ENCODE measurements around the gene FBXO31. TPM values are rescaled to one million over a fixed set of nuclear protein-coding genes. Genes with fewer than 3 reads are reported as not detected.
"Not testable (repeated sequence)": the region's sequence is repeated elsewhere in the genome, so short reads cannot be mapped to it uniquely, and the experiment has no call there.

FBXO31 gene
- total and polyA plus RNA-seq, 9 of the 15 experiments (the other 6 are each of a cell fraction or from before 2014, with no cell fraction given): 0.18 to 33.3 (median 10.9) TPM

DNA sequence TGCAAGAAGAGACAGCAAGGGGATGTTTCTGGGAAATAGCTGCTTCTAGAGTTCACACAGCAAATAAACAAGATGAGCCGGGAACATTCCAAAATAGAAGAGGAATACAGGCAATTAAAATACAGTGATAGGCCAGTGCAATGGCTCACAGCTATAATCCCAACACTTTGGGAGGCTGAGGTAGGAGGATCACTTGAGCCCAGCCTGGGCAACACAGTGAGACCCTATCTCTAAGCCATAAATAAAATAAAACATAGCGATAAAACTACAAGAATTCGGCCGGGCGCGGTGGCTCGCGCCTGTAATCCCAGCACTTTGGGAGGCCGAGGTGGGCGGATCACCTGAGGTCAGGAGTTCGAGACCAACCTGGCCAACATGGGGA is 43.9 kb downstream of the FBXO31 start:
- H3K4me3 ChIP-seq; in situ Hi-C loops (cut with MboI); CTCF ChIA-PET (ENCODE audit: low intra/inter-chr PET ratio); H3K9me1 ChIP-seq (ENCODE audit: control insufficient read depth, insufficient read depth, low read length); H3K9me3 ChIP-seq (replicated peaks; ENCODE audit: control insufficient read depth, insufficient read depth, low read depth, low read length); ATAC-seq; H3K27me3 ChIP-seq (ENCODE audit: control insufficient read depth in 2 of 2, insufficient read depth in 2 of 2, low read length in 2 of 2); FAIRE-seq; H3K4me2 ChIP-seq (ENCODE audit: insufficient read depth, low read length); H3K9ac ChIP-seq (ENCODE audit: insufficient read depth in 1 of 2, low read depth in 2 of 2, low read length in 2 of 2); H4K20me1 ChIP-seq (replicated peaks; ENCODE audit: control insufficient read depth, insufficient read depth, low read length); H3K79me2 ChIP-seq (ENCODE audit: control insufficient read depth, insufficient read depth, low read length); DNase-seq (ENCODE audit: extremely low read depth in 1 of 4, low spot score in 3 of 4); H2AFZ ChIP-seq (ENCODE audit: low read depth, low read length); intact Hi-C loops (cut with micrococcal nuclease); H3K27ac ChIP-seq (ENCODE audit: extremely low read depth, low read depth, low read length); BruUV-seq (replicated peaks): not testable (repeated sequence)
- POLR2A ChIA-PET: interaction anchor here (0.6 to 1.2 kb wide), 4 partner anchors 15 to 44 kb away, joined by 3 read pairs; partner anchors contain the start of gene FBXO31
- peaks cover 65% of the 10 kb centered on the region; the same call in 2 of the 3 replicates for H3K36me3 ChIP-seq (ENCODE audit: control insufficient read depth, insufficient read depth, low read length)
- peaks cover 0 to 11% of the 10 kb centered on the region in 2 experiments; a peak in 1 of 5 replicates for H3K4me1 ChIP-seq (replicated peaks in 1 of 2; ENCODE audit: control insufficient read depth in 2 of 2, insufficient read depth in 2 of 2, low read length in 2 of 2)
- WGBS (ENCODE audit: insufficient coverage, low coverage, missing lambda C conversion rate): 95% methylated on average over 10 of the region's 11 CpGs

- CTCF ChIA-PET (ENCODE audit: low intra/inter-chr PET ratio): no interaction called here
- DNase-seq (ENCODE audit: extremely low read depth in 1 of 4, low spot score in 3 of 4) (no peak), FAIRE-seq (no peak), ATAC-seq (no peak)
- 90% methylated on average over 16 of the region's 17 CpGs for WGBS (ENCODE audit: insufficient coverage, low coverage, missing lambda C conversion rate)
- Histone ChIP-seq H3K27me3 (ENCODE audit: control insufficient read depth in 2 of 2, insufficient read depth in 2 of 2, low read length in 2 of 2) (no peaks in the 10 kb centered on the region), H3K79me2 (ENCODE audit: control insufficient read depth, insufficient read depth, low read length) (no peaks in the 10 kb centered on the region), H3K4me3 (no peak overlapping the region), H3K36me3 (ENCODE audit: control insufficient read depth, insufficient read depth, low read length) (peaks cover 70% of the 10 kb centered on the region; the same call in 2 of the 3 replicates), H3K4me2 (ENCODE audit: insufficient read depth, low read length) (no peak overlapping the region), H2AFZ (ENCODE audit: low read depth, low read length) (no peak overlapping the region), H3K9me1 (ENCODE audit: control insufficient read depth, insufficient read depth, low read length) (no peaks in the 10 kb centered on the region), H3K9me3 (replicated peaks; ENCODE audit: control insufficient read depth, insufficient read depth, low read depth, low read length) (no peaks in the 10 kb centered on the region), H3K27ac (ENCODE audit: extremely low read depth, low read depth, low read length) (no peak overlapping the region), H4K20me1 (replicated peaks; ENCODE audit: control insufficient read depth, insufficient read depth, low read length) (peaks cover 4% of the 10 kb centered on the region), H3K4me1 (replicated peaks in 1 of 2; ENCODE audit: control insufficient read depth in 2 of 2, insufficient read depth in 2 of 2, low read length in 2 of 2) (peaks cover 0 to 10% of the 10 kb centered on the region in 2 experiments; a peak in 1 of 5 replicates), H3K9ac (ENCODE audit: insufficient read depth in 1 of 2, low read depth in 2 of 2, low read length in 2 of 2) (no peak overlapping the region)
- BruUV-seq (replicated peaks): no TSS peak
- TF ChIP-seq ZMIZ1 (IDR thresholded peaks at IDR 0.05; ENCODE audit: low read depth in 2 of 2, low read length in 2 of 2) (no peak), XRCC4 (IDR thresholded peaks at IDR 0.05; ENCODE audit: extremely low read depth, insufficient read depth, insufficient read length) (no peak)
- in situ Hi-C loops (cut with MboI) (no loop called here), intact Hi-C loops (cut with micrococcal nuclease) (no loop called here)
- POLR2A ChIA-PET: interaction anchor here (0.6 to 1.2 kb wide), 4 partner anchors 15 to 44 kb away, joined by 3 read pairs; partner anchors contain the start of gene FBXO31
Measured at GRCh38 chr16:87339086-87339723, 44.4 kb downstream of the FBXO31 start.

All from K562 (cell line).